Measurements from ENCODE around the gene ZNF76. TPM values are rescaled to one million over a fixed set of nuclear protein-coding genes. Genes with fewer than 3 reads are reported as not detected.

The ZNF76 gene
- total and polyA plus RNA-seq, 9 of the 15 experiments (the other 6 are each of a cell fraction or from before 2014, with no cell fraction given): 1.2 to 17.8 (median 10.7) TPM

DNA sequence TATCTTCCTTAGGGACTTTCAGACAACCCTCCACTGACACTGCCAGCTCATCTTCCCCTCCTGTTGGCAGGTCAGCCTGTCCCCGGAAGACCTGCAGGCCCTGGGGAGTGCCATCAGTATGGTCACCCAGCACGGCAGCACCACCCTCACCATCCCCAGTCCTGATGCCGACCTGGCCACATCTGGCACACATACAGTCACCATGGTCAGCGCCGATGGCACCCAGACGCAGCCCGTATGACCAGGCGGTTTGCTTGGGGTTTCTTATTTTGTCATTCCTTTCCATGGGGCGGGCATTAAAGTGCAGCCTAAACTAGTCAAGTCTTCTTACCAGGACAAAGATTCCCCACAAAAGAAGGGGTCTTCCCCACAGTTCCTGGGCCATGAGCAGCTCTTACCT lies 34.1 kb downstream of the ZNF76 start (continued):
- TF ChIP-seq ZNF589 (CRISPR knock-in tag; IDR thresholded peaks at IDR 0.05; ENCODE audit: low read depth) (no peak), POLR2G (IDR thresholded peaks at IDR 0.05; ENCODE audit: low read depth, low read length) (no peak), ZNF217 (CRISPR knock-in tag; IDR thresholded peaks at IDR 0.05) (no peak), ZNF77 (CRISPR knock-in tag; IDR thresholded peaks at IDR 0.05) (no peak), BRCA1 (IDR thresholded peaks at IDR 0.05) (no peak), BRCA1 (CRISPR knock-in tag; IDR thresholded peaks at IDR 0.05) (no peak), PRMT5 (CRISPR knock-in tag; IDR thresholded peaks at IDR 0.05) (no peak), TCF15 (CRISPR knock-in tag; IDR thresholded peaks at IDR 0.05) (no peak), KLF16 (IDR thresholded peaks at IDR 0.05) (no peak)

GRCh38 chr6:35294308-35294945 lies 34.9 kb downstream of the ZNF76 start:
- WGBS (ENCODE audit: insufficient coverage, low coverage, missing lambda C conversion rate): 33% methylated on average over 10 of the region's 10 CpGs
- Histone ChIP-seq H3K36me3 (ENCODE audit: control insufficient read depth, insufficient read depth, low read length) (no peaks in the 10 kb centered on the region; the same call in 2 of the 3 replicates), H3K4me3 (no peak overlapping the region), H3K4me1 (replicated peaks in 1 of 2; ENCODE audit: control insufficient read depth in 2 of 2, insufficient read depth in 2 of 2, low read length in 2 of 2) (peaks cover 17 to 21% of the 10 kb centered on the region in 2 experiments), H3K9ac (ENCODE audit: insufficient read depth in 1 of 2, low read depth in 2 of 2, low read length in 2 of 2) (no peak overlapping the region), H3K79me2 (ENCODE audit: control insufficient read depth, insufficient read depth, low read length) (peaks cover 17% of the 10 kb centered on the region), H3K27ac (ENCODE audit: extremely low read depth, low read depth, low read length) (no peak overlapping the region), H3K4me2 (ENCODE audit: insufficient read depth, low read length) (no peak overlapping the region), H3K9me1 (ENCODE audit: control insufficient read depth, insufficient read depth, low read length) (no peaks in the 10 kb centered on the region), H3K9me3 (replicated peaks; ENCODE audit: control insufficient read depth, insufficient read depth, low read depth, low read length) (no peaks in the 10 kb centered on the region), H2AFZ (ENCODE audit: low read depth, low read length) (0 out of 2 replicates have a peak overlapping the region, but pooled peaks have one; percentile 3), H3K27me3 (ENCODE audit: control insufficient read depth in 2 of 2, insufficient read depth in 2 of 2, low read length in 2 of 2) (no peaks in the 10 kb centered on the region), H4K20me1 (replicated peaks; ENCODE audit: control insufficient read depth, insufficient read depth, low read length) (no peaks in the 10 kb centered on the region)
- in situ Hi-C loops (cut with MboI): no loop called here
- POLR2A ChIA-PET: interaction anchor here (0.8 to 1.6 kb wide), 4 partner anchors 163 to 179 kb away, joined by 3 to 6 read pairs (median 4); partner anchors contain the start of gene RPL10A
- intact Hi-C loops (cut with micrococcal nuclease): loop anchor here (10.0 kb wide), 2 partner anchors 260 to 660 kb away; no protein-coding TSS in a partner anchor
- FAIRE-seq (peak; percentile 91), ATAC-seq (peak; percentile 62), DNase-seq (ENCODE audit: extremely low read depth in 1 of 4, low spot score in 3 of 4) (peak; percentile 75 to 85 (median 79))
- no TSS peak for BruUV-seq (replicated peaks)
- CTCF ChIA-PET (ENCODE audit: low intra/inter-chr PET ratio): interaction anchor here (0.5 to 2.1 kb wide), 6 partner anchors 33 to 443 kb away, joined by 3 to 9 read pairs (median 7); partner anchors contain the start of genes ARMC12, PPARD and RPL10A
- no peak for TF ChIP-seq ZNF41 (CRISPR knock-in tag; conservative IDR thresholded peaks at IDR 0.05)
- TF ChIP-seq, protein P1, sequence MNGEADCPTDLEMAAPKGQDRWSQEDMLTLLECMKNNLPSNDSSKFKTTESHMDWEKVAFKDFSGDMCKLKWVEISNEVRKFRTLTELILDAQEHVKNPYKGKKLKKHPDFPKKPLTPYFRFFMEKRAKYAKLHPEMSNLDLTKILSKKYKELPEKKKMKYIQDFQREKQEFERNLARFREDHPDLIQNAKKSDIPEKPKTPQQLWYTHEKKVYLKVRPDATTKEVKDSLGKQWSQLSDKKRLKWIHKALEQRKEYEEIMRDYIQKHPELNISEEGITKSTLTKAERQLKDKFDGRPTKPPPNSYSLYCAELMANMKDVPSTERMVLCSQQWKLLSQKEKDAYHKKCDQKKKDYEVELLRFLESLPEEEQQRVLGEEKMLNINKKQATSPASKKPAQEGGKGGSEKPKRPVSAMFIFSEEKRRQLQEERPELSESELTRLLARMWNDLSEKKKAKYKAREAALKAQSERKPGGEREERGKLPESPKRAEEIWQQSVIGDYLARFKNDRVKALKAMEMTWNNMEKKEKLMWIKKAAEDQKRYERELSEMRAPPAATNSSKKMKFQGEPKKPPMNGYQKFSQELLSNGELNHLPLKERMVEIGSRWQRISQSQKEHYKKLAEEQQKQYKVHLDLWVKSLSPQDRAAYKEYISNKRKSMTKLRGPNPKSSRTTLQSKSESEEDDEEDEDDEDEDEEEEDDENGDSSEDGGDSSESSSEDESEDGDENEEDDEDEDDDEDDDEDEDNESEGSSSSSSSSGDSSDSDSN (IDR thresholded peaks at IDR 0.05; ENCODE audit: borderline replicate concordance in 1 of 2, low read depth in 2 of 2, low read length in 2 of 2): no peak
- peak; percentile 25; the same call in 1 of the 2 replicates for TF ChIP-seq BHLHE40 (IDR thresholded peaks at IDR 0.05; ENCODE audit: low read length)
- TF ChIP-seq ARID2 (IDR thresholded peaks at IDR 0.05): peak; percentile 37; the same call in 1 of the 2 replicates
- no peak for TF ChIP-seq ZNF3 (CRISPR knock-in tag; IDR thresholded peaks at IDR 0.05)
- TF ChIP-seq SMAD3 (CRISPR knock-in tag; conservative IDR thresholded peaks at IDR 0.05): 0 out of 2 replicates have a peak, but pooled peaks have one; percentile 2
- TF ChIP-seq COPS2 (conservative IDR thresholded peaks at IDR 0.05): no peak
- no peak for TF ChIP-seq NCOR1 (IDR thresholded peaks at IDR 0.05)
- no peak for TF ChIP-seq KLF16 (IDR thresholded peaks at IDR 0.05)
- TF ChIP-seq BRCA1 (IDR thresholded peaks at IDR 0.05): no peak
- no peak for TF ChIP-seq BRCA1 (CRISPR knock-in tag; IDR thresholded peaks at IDR 0.05)
- TF ChIP-seq, protein P2, sequence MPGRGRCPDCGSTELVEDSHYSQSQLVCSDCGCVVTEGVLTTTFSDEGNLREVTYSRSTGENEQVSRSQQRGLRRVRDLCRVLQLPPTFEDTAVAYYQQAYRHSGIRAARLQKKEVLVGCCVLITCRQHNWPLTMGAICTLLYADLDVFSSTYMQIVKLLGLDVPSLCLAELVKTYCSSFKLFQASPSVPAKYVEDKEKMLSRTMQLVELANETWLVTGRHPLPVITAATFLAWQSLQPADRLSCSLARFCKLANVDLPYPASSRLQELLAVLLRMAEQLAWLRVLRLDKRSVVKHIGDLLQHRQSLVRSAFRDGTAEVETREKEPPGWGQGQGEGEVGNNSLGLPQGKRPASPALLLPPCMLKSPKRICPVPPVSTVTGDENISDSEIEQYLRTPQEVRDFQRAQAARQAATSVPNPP (IDR thresholded peaks at IDR 0.05; ENCODE audit: borderline replicate concordance, insufficient read depth, insufficient read length): no peak

Measured in K562 (cell line).